Anterior cingulate cortex (tissue), 58 donors: ENCODE measurements around the gene GLIPR1L1.

Experiments
- DNase-seq, 58 donors: peaks; one replicate each; lab custom pipeline; 2025; lab: John Stamatoyannopoulos, UW

The GLIPR1L1 gene, protein sequence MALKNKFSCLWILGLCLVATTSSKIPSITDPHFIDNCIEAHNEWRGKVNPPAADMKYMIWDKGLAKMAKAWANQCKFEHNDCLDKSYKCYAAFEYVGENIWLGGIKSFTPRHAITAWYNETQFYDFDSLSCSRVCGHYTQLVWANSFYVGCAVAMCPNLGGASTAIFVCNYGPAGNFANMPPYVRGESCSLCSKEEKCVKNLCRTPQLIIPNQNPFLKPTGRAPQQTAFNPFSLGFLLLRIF

GRCh38 chr12:75334384-75335030, at the start of gene GLIPR1L1:
GLIPR1L1 (plus strand) TSS chr12:75334670; CDS start chr12:75334729, 59 bp downstream.
- peak in 56 of 58 donors; percentile 29 to 90 (median 71) for DNase-seq

DNA sequence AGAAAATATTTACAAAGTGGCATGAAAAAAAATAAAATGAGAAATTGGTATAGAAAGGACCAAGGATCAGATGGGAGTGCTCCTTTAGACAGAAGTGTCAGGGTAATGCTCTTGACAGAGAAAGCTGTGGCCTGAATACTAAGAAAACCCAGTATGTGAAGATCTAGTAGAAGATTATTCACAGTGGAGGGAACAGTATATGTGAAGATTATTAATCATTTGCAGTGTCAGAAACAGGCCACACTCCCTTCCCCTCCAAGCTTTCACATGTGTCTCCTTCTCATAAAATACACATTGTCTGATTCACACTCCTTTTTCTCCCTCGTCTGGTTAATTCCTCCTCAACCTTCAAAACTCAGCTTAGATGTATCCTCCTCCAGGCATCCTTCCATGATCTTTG, 45.6 kb upstream of the GLIPR1L1 start:
- no peak for DNase-seq

- DNase-seq = no peak
Measured at GRCh38 chr12:75289753-75290152, 44.7 kb upstream of the GLIPR1L1 start.

- DNase-seq = no peak
Measured at GRCh38 chr12:75291014-75291413, 43.5 kb upstream of the GLIPR1L1 start.

DNA sequence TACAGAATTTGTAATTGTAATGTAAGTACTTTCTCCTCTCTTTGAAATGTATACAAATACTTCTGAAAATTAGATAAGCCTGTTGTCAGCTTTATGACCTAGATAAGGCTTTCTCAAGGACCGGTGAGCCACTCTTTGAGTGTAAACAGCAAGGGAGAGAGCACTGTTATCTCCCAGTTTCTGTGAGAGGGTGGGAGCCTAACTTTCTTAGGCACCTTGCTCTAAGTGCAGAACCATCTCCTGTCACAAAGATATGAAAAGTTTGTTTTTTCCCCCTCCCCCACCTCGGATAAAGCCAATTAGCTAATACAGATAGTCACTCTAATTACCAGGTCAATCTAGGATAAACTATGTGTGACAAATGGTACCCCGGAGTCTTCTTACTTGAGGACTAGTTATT, 40.1 kb upstream of the GLIPR1L1 start:
- DNase-seq = no peak

DNA sequence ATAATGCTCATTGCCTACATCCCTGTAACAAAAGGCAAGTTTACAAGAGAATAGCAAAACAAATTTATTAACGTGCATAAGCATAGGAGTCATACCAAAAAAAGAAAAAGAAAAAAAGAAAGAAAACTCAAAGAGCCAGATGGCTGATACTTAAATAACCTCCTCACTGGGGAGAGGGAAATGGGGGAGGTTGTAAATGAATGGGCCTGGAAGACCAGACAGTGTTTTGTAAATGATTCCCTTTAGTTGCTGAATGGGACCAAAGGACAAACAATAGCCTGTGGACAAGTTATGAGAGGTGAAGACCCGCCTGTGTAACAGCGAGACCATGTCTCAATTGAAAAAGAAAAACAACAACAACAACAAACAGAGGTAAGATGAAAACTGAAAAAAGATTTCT, 39.7 kb upstream of the GLIPR1L1 start:
- no peak for DNase-seq

GRCh38 chr12:75302225-75302624, 32.2 kb upstream of the GLIPR1L1 start:
- no peak for DNase-seq

- DNase-seq = peak in 1 of 58 donors; percentile 1
Measured at GRCh38 chr12:75302781-75303180, 31.7 kb upstream of the GLIPR1L1 start.

- peak in 1 of 58 donors; percentile 1 for DNase-seq
Measured at GRCh38 chr12:75305412-75306332, 28.8 kb upstream of the GLIPR1L1 start.

DNA sequence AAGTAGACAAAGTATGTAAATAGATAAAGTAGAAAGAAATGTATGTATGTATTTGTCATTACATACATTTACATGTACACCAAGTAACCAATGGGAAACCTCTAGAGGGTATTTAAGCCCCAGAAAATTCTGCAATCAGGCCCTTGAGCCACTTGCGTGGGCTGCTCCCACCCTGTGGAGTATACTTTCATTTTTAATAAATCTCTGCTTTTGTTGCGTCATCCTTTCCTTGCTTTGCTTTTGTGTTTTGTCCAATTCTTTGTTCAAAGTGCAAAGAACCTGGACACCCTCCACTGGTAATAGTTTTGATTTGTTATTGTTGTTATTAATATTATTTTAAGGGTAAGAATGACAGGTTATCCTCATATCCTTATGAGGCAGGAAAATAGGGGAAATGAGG, 26.2 kb upstream of the GLIPR1L1 start:
- no peak for DNase-seq

DNA sequence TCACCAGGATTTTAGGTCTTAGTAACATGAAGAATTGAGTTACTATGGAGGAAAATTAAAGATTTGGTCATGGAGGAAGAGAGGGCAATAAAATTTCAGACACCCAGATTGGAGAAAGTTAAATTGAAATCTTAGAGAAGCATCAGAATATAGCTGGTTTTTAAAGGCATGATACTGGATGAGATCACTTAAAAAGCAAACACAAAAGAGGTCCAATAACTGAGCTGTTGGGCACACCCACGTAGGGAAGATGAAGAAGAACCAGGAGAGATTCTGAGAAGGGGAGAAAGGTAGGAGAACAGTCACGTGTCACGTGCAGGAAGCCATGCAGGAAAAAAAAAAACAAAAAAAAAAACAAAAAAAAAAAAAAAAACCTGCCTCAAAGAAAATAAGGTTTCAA, 23.1 kb upstream of the GLIPR1L1 start:
- no peak for DNase-seq

- no peak for DNase-seq
Measured at GRCh38 chr12:75315518-75315917, 19.0 kb upstream of the GLIPR1L1 start.

DNA sequence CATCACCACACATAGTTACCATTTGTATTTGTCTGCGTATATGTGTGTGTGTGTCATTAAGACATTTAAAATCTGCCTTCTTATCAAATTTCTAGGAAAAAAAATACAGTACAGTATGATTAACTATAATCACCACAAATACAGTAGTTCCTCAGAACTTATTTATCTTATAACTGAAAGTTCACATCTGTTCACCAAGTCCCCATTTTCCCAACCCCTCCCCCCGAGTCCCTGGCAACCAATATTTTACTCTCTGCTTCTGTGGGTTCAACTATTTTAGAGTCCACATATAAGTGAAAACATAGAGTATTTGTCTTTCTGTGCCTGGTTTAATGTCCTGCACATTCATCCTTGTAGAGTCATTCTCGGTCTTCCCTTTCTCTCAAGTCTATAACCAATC, 16.7 kb upstream of the GLIPR1L1 start:
- no peak for DNase-seq

GRCh38 chr12:75322464-75322863, 12.0 kb upstream of the GLIPR1L1 start:
- DNase-seq = no peak

DNA sequence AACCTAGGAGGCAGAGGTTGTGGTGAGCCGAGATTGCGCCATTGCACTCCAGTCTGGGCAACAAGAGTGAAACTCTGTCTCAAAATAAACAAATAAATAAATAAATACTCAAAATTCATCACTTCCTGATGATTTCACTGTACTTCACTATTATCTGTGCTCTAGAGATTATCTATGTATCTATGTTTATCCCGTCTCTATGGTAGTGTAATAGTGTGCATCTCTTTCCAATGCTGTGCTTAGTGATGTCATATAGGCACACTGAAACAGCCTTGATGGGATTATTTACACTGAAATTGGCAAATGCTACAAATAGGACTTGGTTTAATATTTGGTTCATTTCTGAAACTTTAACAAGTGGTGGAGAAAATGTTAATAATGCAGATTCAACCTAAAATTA, 10.8 kb upstream of the GLIPR1L1 start:
- no peak for DNase-seq

DNA sequence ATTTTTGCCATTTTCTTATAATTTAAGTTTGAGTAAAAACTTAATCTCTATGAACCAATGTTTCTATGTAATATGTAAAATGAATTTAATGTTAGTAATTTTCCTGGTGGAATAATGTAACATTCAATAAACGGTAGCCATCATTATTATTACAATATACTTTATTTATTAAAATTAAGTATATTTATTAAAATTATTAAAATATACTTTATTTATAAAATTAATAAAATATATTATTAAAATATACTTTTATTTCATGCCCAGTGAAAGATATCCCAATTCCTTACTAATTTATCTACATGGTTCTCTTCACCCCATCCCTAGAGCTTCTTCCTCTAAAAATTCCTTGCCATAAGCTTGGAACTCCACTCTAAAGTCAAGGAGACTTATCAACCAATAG, 6.8 kb upstream of the GLIPR1L1 start:
- DNase-seq = no peak

DNA sequence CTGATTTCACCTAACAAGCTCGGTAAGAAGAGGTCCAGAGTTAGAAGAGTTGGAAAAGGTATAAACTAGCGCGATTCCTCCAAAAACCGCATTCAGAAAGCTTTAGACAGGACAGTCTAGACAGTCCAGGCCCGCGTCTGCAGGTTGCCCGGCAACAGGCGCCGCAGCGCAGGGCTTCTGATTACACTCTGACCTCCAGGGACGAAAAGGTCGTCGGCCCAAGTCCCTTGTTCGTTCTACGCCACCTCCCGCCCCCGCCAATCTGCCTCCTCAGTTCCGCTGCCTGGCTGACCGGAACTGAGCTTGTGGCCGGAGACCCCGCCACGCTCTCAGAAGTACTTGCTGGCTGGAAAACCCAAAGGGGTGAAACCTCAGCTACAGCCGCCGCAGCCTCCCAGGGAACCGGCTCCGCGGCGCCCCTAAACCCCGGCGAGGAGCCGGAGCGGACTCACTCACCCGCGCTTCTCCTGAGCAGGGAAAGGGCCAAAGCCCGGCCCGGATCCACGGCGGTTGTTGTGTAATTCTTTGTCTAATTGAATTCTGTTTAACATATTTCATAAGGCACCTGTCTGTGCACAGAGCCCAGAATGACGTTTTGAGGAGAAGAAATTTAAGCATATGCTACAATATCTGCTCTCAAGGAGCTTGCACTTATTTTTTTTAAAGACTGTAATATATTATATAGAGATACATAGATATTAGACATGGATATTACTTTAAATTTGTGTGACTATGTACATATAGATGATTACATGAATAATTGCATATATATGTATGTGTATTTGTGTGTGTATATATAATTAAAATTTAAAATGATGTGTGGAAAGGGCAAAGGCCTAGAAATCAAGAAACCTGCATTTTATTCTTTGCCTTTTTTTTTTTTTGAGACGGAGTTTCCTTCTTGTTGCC, 4.3 kb upstream of the GLIPR1L1 start, which contains the start of gene CAPS2:
TSS of gene CAPS2 (minus strand) at position 407 of the 909 bp plus-strand sequence. CDS start 3,826 bp downstream, outside the sequence.
- peak in 56 of 58 donors; percentile 10 to 87 (median 64) for DNase-seq

DNA sequence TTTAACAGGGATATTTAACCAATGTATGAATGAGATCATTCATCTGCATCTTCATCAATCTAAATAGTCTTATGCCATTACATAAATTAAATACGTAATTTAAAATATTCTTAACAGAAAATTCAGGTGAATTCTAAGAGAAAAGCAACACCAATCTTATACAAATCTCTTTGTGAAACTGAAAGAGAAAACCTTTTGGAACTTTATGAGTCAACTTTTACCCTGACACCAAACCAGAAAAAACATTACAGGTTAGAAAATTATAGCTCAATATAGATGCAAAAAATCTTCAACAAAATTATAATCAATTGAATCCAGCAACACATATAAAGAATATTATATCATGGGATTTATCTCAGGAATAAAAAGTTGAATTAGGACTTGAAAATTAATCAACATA, 3.4 kb downstream of the GLIPR1L1 start:
- no peak for DNase-seq

DNA sequence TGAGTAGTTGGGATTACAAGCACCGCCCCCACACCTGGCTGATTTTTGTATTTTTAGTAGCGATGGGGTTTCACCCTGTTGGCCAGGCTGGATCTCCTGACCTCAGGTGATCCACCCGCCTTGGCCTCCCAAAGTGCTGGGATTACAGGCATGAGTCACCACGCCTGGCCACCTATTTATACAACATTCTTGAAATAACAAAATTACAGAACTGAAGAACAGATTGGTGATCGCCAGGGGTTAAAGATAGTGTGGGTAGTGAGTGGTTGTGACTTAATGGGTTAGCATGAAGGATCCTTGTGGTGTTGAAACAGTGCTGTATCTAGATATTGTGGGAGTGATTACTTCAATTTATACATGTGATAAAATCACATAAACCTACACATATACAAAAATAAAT, 7.4 kb downstream of the GLIPR1L1 start:
- no peak for DNase-seq

GRCh38 chr12:75345531-75345930, 11.1 kb downstream of the GLIPR1L1 start:
- DNase-seq = no peak
